Muscle of arm (tissue), 12 donors: ENCODE results near the gene CALCOCO1. TPM values are rescaled to one million over a fixed set of nuclear protein-coding genes. Genes with fewer than 3 reads are reported as not detected.
"Not testable (repeated sequence)": the region's sequence is repeated elsewhere in the genome, so short reads cannot be mapped to it uniquely, and the experiment has no call there.

ENCODE experiments used
- DNase-seq: peaks from one replicate; pipeline ENCODE4 v3.0.0-alpha.2; 2013
- polyA plus RNA-seq, 12 donors: library from polyadenylated mRNA; unstranded; fragments of 120-200 nt; gene quantifications; one replicate each; pipeline ENCODE4 v1.2.1, GENCODE V29; 2013; ENCODE audit not compliant: insufficient read length in 12 of 12

Gene CALCOCO1
- polyA plus RNA-seq, 12 donors = 67.8 to 122 (median 86.3) TPM; not detected in 1

DNA sequence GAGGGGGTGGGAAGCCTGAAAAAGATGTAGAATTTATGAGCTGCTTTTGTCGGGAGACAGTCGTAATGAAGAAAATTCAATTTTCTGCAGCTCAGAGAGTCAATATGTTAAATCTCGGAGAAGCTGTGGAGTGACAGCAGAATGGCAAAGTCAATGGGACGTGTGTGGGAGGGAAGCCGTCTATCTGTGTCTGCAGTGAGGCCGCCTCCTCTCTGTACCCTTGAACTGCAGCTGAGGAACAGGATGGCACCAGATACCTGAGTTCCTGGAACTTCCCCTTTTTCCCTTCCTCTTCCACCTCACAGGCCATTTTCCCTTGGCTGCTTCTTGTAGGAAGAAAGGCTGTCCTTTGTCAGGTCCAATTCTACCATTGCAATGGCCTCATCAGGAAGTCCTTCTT lies 9.3 kb upstream of the CALCOCO1 start:
- no peak for DNase-seq

DNA sequence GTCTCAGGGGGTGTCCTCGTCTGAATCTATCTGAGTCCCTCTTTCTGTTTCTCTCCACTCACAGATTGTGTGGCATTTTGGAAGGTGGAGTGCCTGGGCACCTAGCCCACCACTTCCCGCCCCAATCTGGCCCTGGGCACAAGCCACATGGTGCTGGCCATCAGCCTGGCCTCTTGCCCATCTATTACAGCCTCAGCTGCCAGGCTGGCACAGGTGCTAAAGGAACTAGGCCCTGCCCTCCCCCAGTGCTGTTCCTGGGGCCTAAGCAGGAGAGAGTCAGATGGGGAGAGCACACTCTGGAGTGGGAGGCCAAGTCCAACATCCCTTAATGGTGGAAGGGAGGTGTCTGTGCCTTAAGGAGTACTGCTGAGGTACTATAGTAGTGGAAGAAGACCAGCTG lies 8.3 kb upstream of the CALCOCO1 start:
- DNase-seq = no peak

DNA sequence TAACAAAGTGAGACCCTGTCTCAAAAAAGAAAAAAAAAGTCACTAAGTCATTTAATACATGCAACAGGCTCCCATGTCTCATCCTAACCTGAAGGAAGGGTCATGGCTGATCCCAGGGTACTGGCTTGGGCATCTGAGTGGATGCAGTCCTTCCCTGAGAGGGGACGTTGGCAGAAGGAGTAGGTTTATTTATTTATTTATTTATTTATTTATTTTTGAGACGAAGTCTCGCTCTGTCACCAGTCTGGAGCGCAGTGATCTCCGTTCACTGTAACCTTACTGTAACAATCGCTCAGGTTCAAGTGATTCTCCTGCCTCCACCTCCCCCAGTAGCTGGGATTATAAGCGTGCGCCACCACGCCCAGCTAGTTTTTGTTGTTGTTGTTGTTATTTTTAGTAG lies 7.2 kb upstream of the CALCOCO1 start:
- DNase-seq = no peak

DNA sequence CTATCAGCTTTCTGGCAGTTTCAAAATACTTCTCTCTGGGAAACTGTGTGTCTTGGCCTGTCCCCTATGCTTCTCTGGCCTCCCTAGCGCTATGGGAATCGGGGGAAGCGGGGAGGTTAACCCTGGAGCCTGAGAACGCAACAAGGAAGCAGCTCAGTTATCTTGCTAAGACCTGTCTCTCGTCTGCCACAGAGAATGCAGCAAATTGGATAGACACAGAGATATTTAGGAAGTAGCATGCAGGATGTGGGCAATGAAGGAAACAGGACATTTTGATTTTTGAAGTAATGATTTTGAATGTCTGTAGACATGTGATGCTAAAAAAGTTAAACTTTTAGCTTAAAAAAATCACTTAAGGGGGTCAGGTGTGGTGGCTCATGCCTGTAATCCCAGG lies 6.6 kb upstream of the CALCOCO1 start:
- DNase-seq = no peak

DNA sequence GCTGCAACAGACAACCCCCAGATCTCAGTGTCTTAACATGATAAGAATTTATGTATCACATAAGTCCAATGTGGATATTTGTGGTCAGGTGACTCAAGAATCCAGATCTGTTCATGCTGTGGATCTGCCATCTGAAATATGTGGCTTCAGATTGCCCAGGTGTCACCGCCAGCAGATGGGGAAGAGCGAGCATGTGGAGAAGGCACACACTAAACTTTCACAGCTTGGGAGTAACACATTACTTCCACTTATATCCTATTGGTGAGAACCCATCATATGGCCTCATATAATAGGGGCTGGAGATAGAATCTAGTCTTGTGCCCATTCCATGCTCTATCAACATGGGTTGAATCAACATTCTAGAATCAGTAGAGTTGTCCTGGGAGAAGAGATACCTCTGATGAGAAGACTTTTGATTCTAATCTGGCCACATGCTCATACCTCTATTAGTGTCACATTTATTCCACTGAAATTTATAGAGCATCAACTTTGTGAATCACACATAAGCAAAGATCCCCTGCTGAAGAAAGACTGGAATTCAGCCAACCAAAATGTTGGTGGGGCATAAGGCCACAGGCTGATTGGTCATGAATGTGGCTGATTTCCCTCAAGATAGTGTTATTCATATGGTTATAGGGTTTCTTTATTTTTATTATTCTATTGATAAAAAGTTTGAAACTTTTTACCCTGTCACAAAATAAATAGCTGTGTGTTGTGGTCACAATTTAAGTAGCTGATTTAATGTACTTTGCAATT lies 6.0 kb upstream of the CALCOCO1 start:
- DNase-seq = no peak

DNA sequence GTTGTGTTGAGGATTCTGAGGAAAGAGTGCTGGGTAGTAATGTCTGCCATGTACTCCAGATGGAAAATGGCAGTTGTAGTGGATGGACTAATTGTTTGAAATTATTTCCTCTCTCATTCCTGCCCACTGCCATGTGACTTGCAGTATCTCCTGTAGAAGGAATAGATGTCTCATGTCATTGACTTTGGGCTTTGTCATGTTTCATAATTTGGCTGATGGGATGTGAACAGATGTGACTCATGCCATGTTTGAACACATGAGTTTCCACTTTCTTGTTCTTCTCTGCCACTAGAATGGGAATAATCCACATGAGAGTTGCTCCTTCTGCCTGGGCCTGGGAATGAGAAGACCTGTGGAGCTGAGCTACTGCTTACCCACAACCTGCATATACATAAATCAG lies 2.4 kb upstream of the CALCOCO1 start:
- DNase-seq = no peak

DNA sequence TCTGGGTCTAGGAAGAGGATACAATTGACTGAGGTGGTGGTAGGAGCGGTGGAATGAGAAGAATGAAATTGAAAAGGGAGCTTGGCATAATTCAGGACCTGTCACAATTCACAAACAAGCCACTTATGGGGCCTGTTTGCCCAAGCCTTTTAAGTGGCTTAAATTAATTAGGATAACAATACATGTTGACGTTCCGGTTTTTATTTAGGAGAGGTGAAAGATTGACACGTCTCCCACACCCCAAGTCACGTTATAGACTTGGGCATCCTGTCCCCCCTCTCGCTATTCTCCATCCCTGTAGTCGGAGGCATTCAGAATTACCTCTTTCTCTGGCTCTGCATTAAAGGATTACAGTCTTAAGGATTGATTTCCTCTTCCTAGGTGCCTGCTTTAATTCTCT lies 954 bp upstream of the CALCOCO1 start:
- no peak for DNase-seq

DNA sequence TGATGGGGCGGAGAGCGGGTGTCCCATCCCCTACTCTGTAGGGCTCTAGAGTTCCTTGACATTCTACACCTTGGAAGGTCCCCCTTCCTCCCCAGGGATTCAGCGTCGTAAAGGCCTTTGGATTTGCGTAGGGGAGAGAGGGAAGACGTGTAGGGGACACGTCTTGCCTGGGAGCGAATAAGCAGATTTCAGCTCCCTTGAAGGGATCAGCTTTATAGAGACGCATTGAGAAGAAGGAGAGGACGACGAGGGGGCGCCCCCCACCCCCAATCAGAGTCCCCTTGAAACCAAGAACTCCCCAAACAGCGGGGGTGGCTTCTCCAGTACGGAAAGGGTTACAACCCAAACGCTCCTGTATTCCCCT lies 324 bp downstream of the CALCOCO1 start:
- DNase-seq = no peak

DNA sequence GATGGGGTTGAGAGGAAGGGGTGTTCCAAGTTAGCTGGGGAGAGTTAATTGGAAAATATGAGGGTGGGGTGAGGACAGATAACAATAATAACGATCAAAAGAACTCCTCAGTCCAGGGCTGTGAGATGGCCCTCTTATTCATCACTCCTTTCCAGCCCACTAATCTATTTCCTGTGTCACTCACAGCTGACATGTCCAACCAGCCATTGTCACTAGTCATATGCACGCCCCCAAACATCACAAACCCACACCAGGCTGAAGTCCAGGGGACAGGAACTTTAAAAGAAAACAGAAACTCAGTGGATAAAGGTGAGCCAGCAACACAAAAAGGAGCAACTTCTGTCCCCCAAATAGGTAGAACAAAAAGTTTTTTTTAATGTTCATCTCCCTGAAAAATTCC lies 911 bp downstream of the CALCOCO1 start:
- DNase-seq = no peak

DNA sequence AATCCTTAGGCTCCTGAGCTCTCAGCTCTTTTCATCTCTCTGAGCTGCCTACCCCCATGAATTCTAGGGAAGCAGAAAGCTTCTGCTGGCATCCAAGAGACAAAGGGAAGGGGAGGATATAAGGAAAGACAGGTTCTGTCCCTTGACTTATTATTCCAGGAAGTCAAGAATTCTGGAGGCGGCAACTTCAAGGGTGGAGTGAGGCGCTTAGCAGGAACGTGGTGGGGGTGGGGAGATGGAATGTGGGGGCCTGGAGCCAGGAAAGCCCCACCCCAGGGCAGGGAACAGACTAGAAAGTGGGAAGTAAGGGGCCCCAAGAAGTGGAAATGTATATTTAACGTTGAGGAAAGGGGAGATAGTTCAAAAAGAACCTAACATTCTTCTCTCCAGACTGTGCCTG lies 1.4 kb downstream of the CALCOCO1 start:
- no peak for DNase-seq

DNA sequence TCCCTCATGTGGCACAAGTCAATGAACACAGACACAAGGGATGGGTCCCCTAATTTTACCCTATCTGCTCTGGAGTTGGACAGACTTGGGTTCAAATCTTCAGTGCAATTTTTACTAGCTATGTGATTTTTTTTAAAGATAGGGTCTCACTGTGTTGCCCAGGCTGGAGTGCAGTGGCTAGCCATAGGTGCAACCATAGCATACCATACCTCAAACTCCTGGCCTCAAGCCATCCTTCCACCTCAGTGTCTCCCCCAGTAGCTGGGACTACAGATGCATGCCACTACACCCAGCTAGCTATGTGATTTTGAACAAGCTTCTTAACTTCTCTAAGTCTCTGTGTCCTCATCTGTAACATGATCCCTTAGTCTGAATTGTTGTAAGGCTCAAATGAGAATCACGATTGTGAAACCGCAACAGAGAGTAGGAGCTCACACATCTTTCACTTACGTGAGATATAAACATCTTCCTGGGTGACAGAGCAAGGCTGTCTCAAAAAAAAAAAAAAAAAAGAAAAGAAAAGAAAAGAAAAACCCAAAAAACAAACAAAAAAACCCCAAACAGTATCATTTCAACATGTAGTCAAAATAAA lies 4.7 kb downstream of the CALCOCO1 start:
- no peak for DNase-seq

DNA sequence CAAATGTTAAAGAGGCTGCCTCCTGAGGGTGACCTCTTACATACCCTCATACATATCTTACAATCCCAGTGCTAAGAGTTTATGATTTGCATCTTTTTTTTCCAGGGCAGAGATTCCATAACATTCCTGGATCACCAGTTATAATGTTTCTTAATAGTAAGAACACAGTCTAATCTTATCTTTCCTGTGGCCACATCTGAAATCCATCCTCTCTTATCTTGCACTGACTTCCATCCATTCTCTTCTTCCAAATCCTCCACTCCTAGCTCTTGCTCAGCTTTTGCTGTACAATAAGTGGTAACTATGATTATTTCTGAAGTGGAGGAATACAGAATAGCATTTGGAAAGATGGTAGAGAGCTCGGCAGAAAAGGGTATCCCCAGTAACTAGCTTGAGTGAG lies 6.3 kb downstream of the CALCOCO1 start:
- DNase-seq = no peak

DNA sequence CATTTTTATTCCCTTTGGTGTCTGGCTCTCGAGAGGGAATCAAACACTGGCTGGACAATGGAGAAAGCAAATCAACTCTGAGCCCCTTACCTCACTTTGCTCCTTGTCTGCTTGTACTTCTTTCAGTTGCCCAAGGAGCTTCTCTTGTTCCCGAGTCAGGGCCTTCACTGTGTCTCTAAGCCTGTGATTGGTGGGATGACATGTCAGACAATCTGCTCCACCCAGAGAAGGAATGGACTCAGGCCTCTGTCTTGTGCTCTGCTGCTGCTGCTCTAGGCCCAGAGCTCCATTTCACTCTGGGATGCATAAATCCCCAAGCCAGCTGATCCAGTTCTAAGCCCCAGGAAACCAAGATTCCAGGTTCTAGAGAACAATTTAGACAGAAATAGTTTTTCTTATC lies 7.6 kb downstream of the CALCOCO1 start:
- DNase-seq = no peak

DNA sequence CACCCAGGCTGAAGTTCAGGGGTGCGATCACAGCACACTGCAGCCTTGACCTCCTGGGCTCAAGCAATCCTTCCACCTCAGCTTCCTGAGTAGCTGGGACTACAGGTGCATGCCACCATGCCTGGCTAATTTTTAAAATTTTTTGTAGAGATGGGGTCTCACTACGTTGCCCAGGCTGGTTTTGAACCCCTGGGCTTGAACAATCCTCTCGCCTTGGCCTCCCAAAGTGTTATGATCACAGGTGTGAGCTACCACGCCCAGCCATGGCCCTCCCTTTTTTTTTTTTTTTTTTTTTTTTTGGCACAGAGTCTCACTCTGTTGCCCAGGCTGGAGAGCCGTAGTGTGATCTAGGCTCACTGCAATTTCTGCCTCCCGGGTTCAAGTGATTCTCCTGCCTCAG lies 8.7 kb downstream of the CALCOCO1 start:
- not testable (repeated sequence) for DNase-seq

DNA sequence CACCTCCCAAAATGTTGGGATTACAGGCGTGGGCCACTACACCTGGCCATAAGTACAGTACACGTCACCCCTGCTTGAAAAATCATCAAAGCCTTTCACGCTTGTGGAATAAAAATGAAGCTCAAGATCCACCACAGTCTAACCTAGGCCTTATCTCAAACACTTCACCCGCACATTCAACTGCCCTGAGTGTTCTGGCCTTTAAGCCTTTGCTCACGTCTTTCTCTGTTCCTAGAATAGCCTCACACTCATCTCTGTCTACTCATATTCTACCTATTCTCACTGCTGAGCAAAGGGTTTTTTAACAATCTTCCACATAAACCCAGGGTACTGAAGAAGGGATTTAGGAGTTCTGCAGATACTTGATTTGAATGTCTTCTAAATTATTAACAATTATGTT lies 9.9 kb downstream of the CALCOCO1 start:
- no peak for DNase-seq

DNA sequence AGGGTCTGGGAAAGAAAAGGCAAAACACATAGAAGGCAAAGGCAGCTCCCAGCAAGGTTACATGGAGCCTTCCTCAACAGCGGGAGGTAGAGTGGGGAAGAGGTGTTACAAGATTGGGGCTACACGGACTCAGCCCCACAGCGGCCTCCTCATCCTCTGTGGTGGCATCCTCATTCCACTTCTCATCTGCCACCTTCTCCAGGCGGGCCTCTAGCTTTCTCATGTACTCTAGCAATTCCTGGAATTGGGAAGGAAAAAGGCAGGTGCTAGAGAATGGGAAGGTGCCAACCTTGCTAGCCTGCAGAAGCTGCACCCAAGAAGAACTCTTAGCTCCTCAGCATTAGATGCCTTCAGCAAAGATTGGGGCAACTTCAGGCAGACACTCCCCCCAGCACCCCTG lies 13.2 kb downstream of the CALCOCO1 start:
- DNase-seq = no peak

DNA sequence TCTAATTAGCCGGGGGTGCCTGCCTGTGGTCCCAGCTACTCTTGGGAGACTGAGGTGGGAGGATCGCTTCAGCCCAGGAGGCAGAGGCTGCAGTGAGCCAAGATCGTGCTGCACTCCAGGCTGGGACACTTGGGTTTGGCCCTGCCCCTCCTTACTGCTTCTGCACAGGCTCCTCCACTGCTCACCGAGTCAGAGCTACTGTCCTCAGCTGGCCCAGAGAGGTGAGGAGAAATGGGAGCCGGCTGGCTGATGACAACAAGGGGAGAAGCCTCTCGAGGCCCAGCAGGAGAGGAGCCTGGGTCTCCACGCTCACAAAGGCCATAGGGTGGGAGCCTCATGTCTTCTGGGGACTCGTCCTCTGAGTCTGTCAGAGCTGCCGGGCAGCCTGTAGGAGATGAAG lies 13.7 kb downstream of the CALCOCO1 start:
- DNase-seq = no peak

DNA sequence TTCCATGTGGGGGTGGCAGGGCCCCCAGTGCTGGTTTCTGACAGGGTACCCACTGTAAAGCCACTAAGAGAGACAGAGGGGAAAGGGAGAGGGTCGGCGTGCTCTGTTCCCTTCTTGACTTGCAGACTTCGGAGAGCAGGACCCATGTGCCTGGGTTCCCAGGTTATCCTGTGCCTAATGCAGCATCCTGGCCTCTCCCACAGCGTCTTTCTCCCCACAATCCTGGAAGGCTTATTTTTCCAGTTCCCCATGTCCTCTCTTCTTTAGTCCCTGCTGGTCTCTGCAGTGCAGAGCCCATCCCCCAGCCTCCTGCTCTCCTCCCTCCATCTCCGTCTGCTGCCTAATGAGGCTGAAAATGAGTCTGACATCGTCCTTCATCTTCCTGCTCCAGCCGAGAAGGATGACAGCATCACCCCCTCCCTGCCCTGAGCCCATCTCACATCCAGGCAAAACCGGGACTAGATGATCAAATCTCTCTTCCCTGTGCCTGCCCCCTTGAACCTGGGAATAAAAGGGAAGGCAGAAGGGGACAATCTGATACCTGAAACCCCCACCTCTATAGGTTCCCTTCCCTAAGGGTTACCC lies 15.1 kb downstream of the CALCOCO1 start:
- no peak for DNase-seq

DNA sequence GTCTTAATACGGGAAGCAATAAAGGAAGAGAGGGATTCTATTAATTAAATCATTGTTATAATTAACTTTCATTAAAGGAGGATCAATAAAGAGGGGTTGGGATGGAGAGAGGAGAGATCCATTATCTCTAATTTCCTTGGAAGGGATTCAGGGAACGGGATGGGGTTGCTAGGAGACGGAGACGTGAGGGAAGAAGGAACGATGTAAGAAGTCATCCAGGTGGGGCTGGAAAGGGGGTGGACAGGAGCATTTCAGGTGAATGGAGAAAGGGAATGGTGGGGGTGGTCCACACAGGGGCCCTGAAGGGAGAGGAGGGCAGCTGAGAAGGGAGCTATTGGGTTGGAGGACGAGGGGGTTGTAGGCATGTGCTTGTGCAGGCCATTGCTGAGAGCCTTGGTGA lies 17.2 kb downstream of the CALCOCO1 start:
- DNase-seq = no peak

DNA sequence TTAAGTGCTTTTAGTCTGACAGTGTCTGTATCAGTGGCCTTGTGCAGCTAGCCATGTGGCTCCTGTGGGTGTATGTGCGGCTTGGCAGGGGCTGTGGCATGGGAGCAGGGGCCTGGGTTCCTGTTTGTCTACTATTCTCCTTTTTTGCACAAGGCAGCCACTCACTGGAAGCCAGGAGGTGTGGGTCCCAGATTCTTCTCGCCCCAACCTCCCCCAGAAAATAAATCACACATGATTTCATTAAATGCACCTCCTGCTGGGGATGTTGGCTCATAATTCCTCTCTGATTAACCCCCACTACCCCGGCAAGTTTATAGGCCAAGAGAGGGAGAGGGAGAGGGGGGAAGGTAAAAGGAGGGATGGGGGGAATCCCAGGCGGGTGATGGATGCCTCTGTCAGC lies 17.6 kb downstream of the CALCOCO1 start:
- no peak for DNase-seq

DNA sequence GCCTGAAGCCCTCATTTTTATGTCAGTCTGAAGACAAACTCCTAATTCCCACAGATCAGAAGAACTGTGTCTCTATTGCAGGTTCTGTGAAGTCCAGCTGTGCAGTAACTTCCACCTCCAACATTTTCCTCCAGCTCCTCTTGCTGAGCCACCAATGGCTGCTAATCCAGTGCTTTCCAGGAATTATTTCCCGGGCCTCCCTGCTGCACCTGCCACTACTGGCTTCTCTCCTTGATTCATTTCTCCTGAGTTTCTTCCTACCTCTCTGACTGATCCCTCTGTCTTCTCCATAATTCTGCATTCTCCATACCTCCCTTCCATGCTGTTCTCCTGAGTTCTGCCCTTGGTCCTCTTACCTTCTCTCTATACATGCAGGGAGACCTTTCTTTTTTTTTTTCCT lies 21.2 kb downstream of the CALCOCO1 start:
- no peak for DNase-seq

DNA sequence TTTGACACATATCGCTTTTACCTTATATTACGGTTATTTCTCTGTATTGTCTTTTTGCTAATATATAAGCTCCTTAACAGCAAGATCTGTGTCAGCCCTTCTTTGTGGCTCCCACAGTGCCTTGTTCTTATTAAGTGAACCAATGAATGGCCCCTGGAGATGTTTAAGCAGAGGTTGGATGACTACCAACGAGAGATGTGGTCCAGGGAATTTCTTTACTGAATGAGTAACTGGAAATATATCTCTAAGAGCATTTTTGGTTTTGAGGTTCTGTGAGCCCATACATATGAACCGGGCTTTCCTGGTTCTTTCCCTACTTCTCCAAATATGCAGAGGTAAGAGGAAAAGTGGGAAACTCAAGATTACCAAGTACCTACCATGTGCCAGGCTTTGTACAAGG lies 23.5 kb downstream of the CALCOCO1 start:
- no peak for DNase-seq

DNA sequence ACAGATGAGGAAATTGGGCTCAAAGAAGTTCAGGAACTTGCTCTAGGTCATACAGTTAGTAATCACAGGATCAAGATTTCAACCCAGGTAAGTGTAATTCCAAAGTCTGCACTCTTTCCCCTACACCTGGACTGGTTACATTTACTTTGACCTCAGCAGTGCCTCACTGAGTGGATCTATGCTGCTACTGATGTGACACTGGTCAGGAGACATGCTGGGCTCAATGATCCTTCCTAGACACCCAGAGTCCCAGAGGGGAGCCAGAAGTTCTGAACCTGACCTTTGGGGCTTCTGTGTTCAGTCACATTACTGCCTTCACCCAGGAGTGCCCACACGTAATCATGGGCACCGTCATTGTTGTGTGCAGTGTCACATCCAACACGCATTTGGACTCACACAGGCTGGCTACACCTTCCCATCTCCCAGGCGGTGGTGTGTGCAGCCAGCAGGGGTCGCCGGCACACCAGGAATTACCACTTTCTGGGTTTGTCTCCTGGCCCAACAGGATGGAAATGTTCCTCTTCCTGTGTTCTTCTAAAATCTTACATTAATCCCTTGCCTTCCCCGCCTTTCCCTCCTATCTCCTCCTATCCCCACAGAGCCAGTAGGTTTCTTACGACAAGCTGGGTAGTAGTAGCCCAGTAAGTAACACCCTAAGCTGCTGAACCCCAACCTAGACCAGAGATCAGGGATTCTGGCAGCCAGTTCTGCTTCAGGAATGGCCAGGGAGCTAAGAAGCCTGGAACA lies 25.6 kb downstream of the CALCOCO1 start:
- peak; percentile 86 for DNase-seq
